Urothelium cell line (cell line): Measurements from ENCODE around the gene PLAC1.

Source experiments
- DNase-seq: peaks from one replicate; pipeline ENCODE4 v3.0.0; 2011; ENCODE audit warnings: low spot score, mixed read lengths
- FAIRE-seq: peaks from 2 replicates; lab custom pipeline; 2011; peaks lifted over from hg19 to GRCh38; lab: Jason Lieb, UNC

The PLAC1 gene

GRCh38 chrX:134671294-134671693 is 13.0 kb upstream of the PLAC1 start:
- DNase-seq (no peak), FAIRE-seq (no peak)

- FAIRE-seq (no peak), DNase-seq (peak; percentile 64)
Observed at GRCh38 chrX:134670134-134670924, 12.1 kb upstream of the PLAC1 start.

- no peak for FAIRE-seq
- DNase-seq, result peak; percentile 62
Observed at GRCh38 chrX:134669378-134670098, 11.3 kb upstream of the PLAC1 start.

GRCh38 chrX:134664202-134664601 is 5.9 kb upstream of the PLAC1 start:
- FAIRE-seq (no peak), DNase-seq (no peak)

- no peak for FAIRE-seq
- no peak for DNase-seq
Observed at GRCh38 chrX:134661295-134661694, 3.0 kb upstream of the PLAC1 start.

GRCh38 chrX:134660627-134661026 is 2.4 kb upstream of the PLAC1 start:
- no peak for FAIRE-seq
- no peak for DNase-seq

GRCh38 chrX:134659761-134660160 is 1.5 kb upstream of the PLAC1 start:
- DNase-seq (no peak), FAIRE-seq (no peak)

- DNase-seq, result no peak
Observed at GRCh38 chrX:134658760-134659023, 421 bp upstream of the PLAC1 start.

GRCh38 chrX:134654398-134655012 is 3.8 kb downstream of the PLAC1 start:
- DNase-seq (no peak), FAIRE-seq (no peak)

More at GRCh38 chrX:134658760-134659023, 421 bp upstream of the PLAC1 start:
- no peak for FAIRE-seq

- FAIRE-seq (no peak), DNase-seq (no peak)
Observed at GRCh38 chrX:134653835-134654234, 4.4 kb downstream of the PLAC1 start.

- FAIRE-seq, result no peak
- no peak for DNase-seq
Observed at GRCh38 chrX:134650701-134651100, 7.6 kb downstream of the PLAC1 start.

GRCh38 chrX:134649770-134650169 is 8.5 kb downstream of the PLAC1 start:
- FAIRE-seq (no peak), DNase-seq (no peak)

- no peak for FAIRE-seq
Observed at GRCh38 chrX:134647477-134647877, 10.8 kb downstream of the PLAC1 start.

GRCh38 chrX:134646691-134647090 is 11.6 kb downstream of the PLAC1 start:
- FAIRE-seq (no peak), DNase-seq (no peak)

More at GRCh38 chrX:134647477-134647877, 10.8 kb downstream of the PLAC1 start:
- DNase-seq, result no peak

- FAIRE-seq (no peak), DNase-seq (no peak)
Observed at GRCh38 chrX:134645936-134646543, 12.2 kb downstream of the PLAC1 start.

GRCh38 chrX:134642386-134642785 is 15.9 kb downstream of the PLAC1 start:
- no peak for FAIRE-seq
- no peak for DNase-seq

- DNase-seq, result no peak
- FAIRE-seq, result no peak
Observed at GRCh38 chrX:134641346-134641745, 16.9 kb downstream of the PLAC1 start.

GRCh38 chrX:134640914-134641313 is 17.4 kb downstream of the PLAC1 start:
- FAIRE-seq, result no peak
- no peak for DNase-seq

GRCh38 chrX:134636851-134637250 is 21.4 kb downstream of the PLAC1 start:
- FAIRE-seq, result no peak
- DNase-seq, result no peak

GRCh38 chrX:134634691-134635090 is 23.6 kb downstream of the PLAC1 start:
- no peak for FAIRE-seq
- no peak for DNase-seq

GRCh38 chrX:134633832-134634231 is 24.4 kb downstream of the PLAC1 start:
- DNase-seq (no peak), FAIRE-seq (no peak)

- FAIRE-seq (no peak), DNase-seq (no peak)
Observed at GRCh38 chrX:134633394-134633793, 24.9 kb downstream of the PLAC1 start.
